DOHH2 (cell line): ENCODE data around the gene RIMBP2.

Experiments
- H3F3A ChIP-seq: fragments of 200-600 bp; sonication (generic), shearing (Covaris generic); 2 replicates; pipeline ENCODE4 v1.6.0; 2016; ENCODE audit warnings: antibody characterized with exemption, mild to moderate bottlenecking; ENCODE audit not compliant: control insufficient read depth, insufficient read depth
- H3K27ac ChIP-seq: fragments of 200-600 bp; sonication (generic); 2 replicates; pipeline ENCODE4 v1.5.1; 2014; ENCODE audit warnings: low read depth, mild to moderate bottlenecking, low read length, moderate library complexity
- H3K27me3 ChIP-seq: fragments of 200-600 bp; sonication (generic); 2 replicates; pipeline ENCODE4 v1.6.1; 2014; ENCODE audit warnings: mild to moderate bottlenecking, low read length, mixed read lengths; ENCODE audit not compliant: control insufficient read depth
- H3K36me3 ChIP-seq: fragments of 200-600 bp; sonication (generic); 2 replicates; pipeline ENCODE4 v1.6.1; 2014; ENCODE audit warnings: mild to moderate bottlenecking, low read length, moderate library complexity, mixed read lengths; ENCODE audit not compliant: control insufficient read depth
- H3K4me1 ChIP-seq: fragments of 200-600 bp; sonication (generic); 2 replicates; pipeline ENCODE4 v1.6.1; 2014; ENCODE audit warnings: mild to moderate bottlenecking, low read length, mixed read lengths; ENCODE audit not compliant: control insufficient read depth
- H3K4me2 ChIP-seq: fragments of 200-600 bp; sonication (generic); 2 replicates; pipeline ENCODE4 v1.6.0; 2014; ENCODE audit warnings: mild to moderate bottlenecking, low read length, moderate library complexity
- H3K4me3 ChIP-seq: fragments of 200-600 bp; sonication (generic); 2 replicates; pipeline ENCODE4 v1.5.1; 2014; ENCODE audit warnings: mild to moderate bottlenecking, low read length, mixed read lengths
- H3K79me2 ChIP-seq: fragments of 200-600 bp; sonication (generic); 2 replicates; pipeline ENCODE4 v1.6.1; 2014; ENCODE audit warnings: mild to moderate bottlenecking, low read length, mixed read lengths; ENCODE audit not compliant: control insufficient read depth
- H3K9me2 ChIP-seq: fragments of 200-600 bp; sonication (generic); replicated peaks from 2 replicates; pipeline ENCODE4 v1.6.1; 2014; ENCODE audit warnings: mild to moderate bottlenecking, low read length, mixed read lengths; ENCODE audit not compliant: control insufficient read depth
- H3K9me3 ChIP-seq: fragments of 200-600 bp; sonication (generic); 2 replicates; pipeline ENCODE4 v1.6.1; 2014; ENCODE audit warnings: antibody characterized with exemption, low read length, mixed read lengths; ENCODE audit not compliant: control insufficient read depth, insufficient read depth
- H4K20me1 ChIP-seq: fragments of 200-600 bp; sonication (generic); 2 replicates; pipeline ENCODE4 v1.6.0; 2014; ENCODE audit warnings: low read depth, mild to moderate bottlenecking, antibody characterized with exemption, low read length, moderate library complexity; ENCODE audit not compliant: control insufficient read depth, insufficient read depth
- CTCF ChIP-seq: fragments of 200-600 bp; sonication (generic); IDR thresholded peaks from one replicate; pipeline ENCODE4 v1.5.1; 2014; ENCODE audit warnings: antibody characterized with exemption, mild to moderate bottlenecking, low read depth, low read length; ENCODE audit not compliant: poor library complexity, severe bottlenecking
- EZH2phosphoT487 ChIP-seq: fragments of 200-600 bp; sonication (generic); IDR thresholded peaks from 2 replicates; pipeline ENCODE4 v1.6.1; 2017; ENCODE audit warnings: borderline replicate concordance, mild to moderate bottlenecking, antibody characterized with exemption, low read length, moderate library complexity, mixed read lengths

Gene RIMBP2

GRCh38 chr12:130494736-130495135, 221.4 kb downstream of the RIMBP2 start:
- no peaks in the 10 kb centered on the region for H3F3A ChIP-seq
- H3K4me1 ChIP-seq: no peaks in the 10 kb centered on the region
- TF ChIP-seq CTCF: no peak
- no peak for TF ChIP-seq EZH2phosphoT487
- H3K9me3 ChIP-seq: no peaks in the 10 kb centered on the region
- H3K4me3 ChIP-seq: no peak overlapping the region
- H3K9me2 ChIP-seq: no peaks in the 10 kb centered on the region
- no peak overlapping the region for H3K27ac ChIP-seq
- no peaks in the 10 kb centered on the region for H4K20me1 ChIP-seq
- no peaks in the 10 kb centered on the region for H3K36me3 ChIP-seq
- H3K27me3 ChIP-seq: no peaks in the 10 kb centered on the region
- H3K4me2 ChIP-seq: no peak overlapping the region
- H3K79me2 ChIP-seq: no peaks in the 10 kb centered on the region

GRCh38 chr12:130493951-130494350, 222.1 kb downstream of the RIMBP2 start:
- H3K9me3 ChIP-seq: no peaks in the 10 kb centered on the region
- no peaks in the 10 kb centered on the region for H3K9me2 ChIP-seq
- no peaks in the 10 kb centered on the region for H3F3A ChIP-seq
- TF ChIP-seq EZH2phosphoT487 (no peak), CTCF (no peak)
- no peaks in the 10 kb centered on the region for H3K79me2 ChIP-seq
- no peak overlapping the region for H3K4me2 ChIP-seq
- H3K27me3 ChIP-seq: no peaks in the 10 kb centered on the region
- H4K20me1 ChIP-seq: no peaks in the 10 kb centered on the region
- no peak overlapping the region for H3K4me3 ChIP-seq
- H3K4me1 ChIP-seq: no peaks in the 10 kb centered on the region
- no peaks in the 10 kb centered on the region for H3K36me3 ChIP-seq
- H3K27ac ChIP-seq: no peak overlapping the region

- no peaks in the 10 kb centered on the region for H3K36me3 ChIP-seq
- no peaks in the 10 kb centered on the region for H3K27me3 ChIP-seq
- H3K4me2 ChIP-seq: no peak overlapping the region
- H3K9me3 ChIP-seq: no peaks in the 10 kb centered on the region
- H3K79me2 ChIP-seq: no peaks in the 10 kb centered on the region
- no peaks in the 10 kb centered on the region for H3K4me1 ChIP-seq
- H3K9me2 ChIP-seq: no peaks in the 10 kb centered on the region
- no peak overlapping the region for H3K27ac ChIP-seq
- H3F3A ChIP-seq: no peaks in the 10 kb centered on the region
- no peaks in the 10 kb centered on the region for H4K20me1 ChIP-seq
- no peak overlapping the region for H3K4me3 ChIP-seq
- no peak for TF ChIP-seq EZH2phosphoT487
- TF ChIP-seq CTCF: no peak
Observed at GRCh38 chr12:130491421-130492357, 224.4 kb downstream of the RIMBP2 start.
